ENCODE data around the gene TRIM38. TPM values are rescaled to one million over a fixed set of nuclear protein-coding genes. Genes with fewer than 3 reads are reported as not detected.

Gene TRIM38
- total RNA-seq, 4 donors from 2014 or later: 9.4 to 14.4 (median 9.9) TPM

GRCh38 chr6:26033941-26034354 is 71.3 kb downstream of the TRIM38 start:
- in situ Hi-C loops (cut with MboI; ENCODE audit: low pct_ligation_motif_present in 1 of 4, low pct_unique_long_range_greater_than_20kb in 1 of 4, low sequenced_read_pairs in 3 of 4): loop anchor here in 3 of 4 donors (25.0 kb wide), 2 partner anchors 1103 to 1778 kb away; a partner anchor contains a TSS
- Histone ChIP-seq H3K4me3 (peak overlapping the region; percentile 3 to 56 (median 50)), H3K36me3 (no peaks in the 10 kb centered on the region), H3K27ac (peak overlapping the region; percentile 88 to 96 (median 94)), H3K27me3 (no peaks in the 10 kb centered on the region), H3K4me1 (peaks cover 0 to 21% (median 21%) of the 10 kb centered on the region in 4 donors), H3K9me3 (no peaks in the 10 kb centered on the region)
- DNase-seq: no peak
- WGBS, 2 donors (ENCODE audit: low coverage in 1 of 2): 9 to 10% methylated on average over 19 of the region's 19 CpGs
- no peak for TF ChIP-seq POLR2A (IDR thresholded peaks at IDR 0.05)
- no peak for TF ChIP-seq CTCF (IDR thresholded peaks at IDR 0.05)
- no peak for TF ChIP-seq EP300 (IDR thresholded peaks at IDR 0.05; ENCODE audit: low read depth)
- no peak for TF ChIP-seq POLR2AphosphoS5 (IDR thresholded peaks at IDR 0.05)
- intact Hi-C loops (cut with DNase I; ENCODE audit: low total_unique reads): loop anchor here (10.0 kb wide), 1 partner anchor 161 kb away; a partner anchor contains a TSS

GRCh38 chr6:26034905-26035304 is 72.3 kb downstream of the TRIM38 start:
- intact Hi-C loops (cut with DNase I; ENCODE audit: low total_unique reads) (loop anchor here (10.0 kb wide), 1 partner anchor 160 kb away; a partner anchor contains a TSS), in situ Hi-C loops (cut with MboI; ENCODE audit: low pct_ligation_motif_present in 1 of 4, low pct_unique_long_range_greater_than_20kb in 1 of 4, low sequenced_read_pairs in 3 of 4) (loop anchor here in 3 of 4 donors (25.0 kb wide), 2 partner anchors 1102 to 1777 kb away; a partner anchor contains a TSS)
- Histone ChIP-seq H3K4me1 (peaks cover 0 to 21% (median 21%) of the 10 kb centered on the region in 4 donors), H3K36me3 (no peaks in the 10 kb centered on the region), H3K9me3 (no peaks in the 10 kb centered on the region), H3K27me3 (no peaks in the 10 kb centered on the region), H3K4me3 (no peak overlapping the region), H3K27ac (no peak overlapping the region)
- DNase-seq: no peak
- 94 to 100% methylated on average over 2 of the region's 2 CpGs for WGBS, 2 donors (ENCODE audit: low coverage in 1 of 2)
- no peak for TF ChIP-seq EP300 (IDR thresholded peaks at IDR 0.05; ENCODE audit: low read depth)
- TF ChIP-seq POLR2AphosphoS5 (IDR thresholded peaks at IDR 0.05): no peak
- no peak for TF ChIP-seq CTCF (IDR thresholded peaks at IDR 0.05)
- no peak for TF ChIP-seq POLR2A (IDR thresholded peaks at IDR 0.05)

Small RNA genes lying within 50 kb of the gene (small RNA-seq; reads per million reads assigned to genes)
- gene HIST1H1PS2: 0 reads per million in 4 donors

Other genes with a start within 250 kb of the TRIM38 start
- gene SLC17A4, start 208.1 kb upstream of the TRIM38 start, total RNA-seq: 100 to 1,000 TPM in 1 of 4 donors, 10 to 100 TPM in 2, 1 to 10 TPM in 1; 6.0 to 137 (median 62.1) TPM
- not detected for gene SLC17A1, start 130.8 kb upstream of the TRIM38 start, total RNA-seq
- gene SLC17A3, start 88.6 kb upstream of the TRIM38 start, total RNA-seq: not detected
- not detected for gene SLC17A2, start 32.1 kb upstream of the TRIM38 start, total RNA-seq
- gene HFE, start 124.6 kb downstream of the TRIM38 start, total RNA-seq: 1 to 10 TPM; 1.6 to 7.8 (median 5.0) TPM

Data from transverse colon (tissue), 4 donors.